ENCODE data around the gene HSD11B1. TPM values are rescaled to one million over a fixed set of nuclear protein-coding genes. Genes with fewer than 3 reads are reported as not detected.

HSD11B1 gene
- total RNA-seq, 1 donor from 2014 or later, result not detected

DNA sequence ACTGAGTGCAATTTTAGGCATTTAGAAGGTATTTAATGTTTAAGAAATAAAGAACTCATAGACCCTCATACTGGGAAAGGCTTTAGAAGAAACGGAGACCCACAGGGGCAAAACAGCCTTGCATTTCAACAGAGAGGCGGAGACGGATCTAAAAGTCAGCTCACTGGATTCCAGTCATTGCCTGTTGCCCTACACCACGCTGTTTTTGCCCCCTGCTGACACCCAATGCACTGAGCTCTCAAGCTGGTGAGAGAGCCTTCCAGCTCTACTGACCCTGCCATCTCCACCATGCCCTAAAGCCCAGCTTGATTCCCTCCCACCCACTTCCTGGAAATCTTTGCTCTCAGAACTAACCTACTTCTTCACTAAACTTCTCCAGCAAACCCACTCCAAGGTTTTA, 44.0 kb downstream of the HSD11B1 start:
- DNase-seq (ENCODE audit: low spot score in 2 of 2, unreplicated experiment in 2 of 2), result no peak
- no peaks in the 10 kb centered on the region for H3K27me3 Mint-ChIP-seq (ENCODE audit: low read depth)

GRCh38 chr1:209749205-209749604, 44.6 kb downstream of the HSD11B1 start:
- H3K4me1 Mint-ChIP-seq, result peaks cover 15% of the 10 kb centered on the region
- no peaks in the 10 kb centered on the region for H3K9me3 Mint-ChIP-seq
- TF ChIP-seq CTCF (IDR thresholded peaks at IDR 0.05; ENCODE audit: unreplicated experiment), result no peak
- no peak overlapping the region for H3K27ac Mint-ChIP-seq
- no peaks in the 10 kb centered on the region for H3K27me3 Mint-ChIP-seq (ENCODE audit: low read depth)
- DNase-seq (ENCODE audit: low spot score in 2 of 2, unreplicated experiment in 2 of 2), result no peak
- no peaks in the 10 kb centered on the region for H3K36me3 Mint-ChIP-seq
- H3K4me3 Mint-ChIP-seq, result no peak overlapping the region

More for the DNA sequence above, 44.0 kb downstream of the HSD11B1 start:
- no peak overlapping the region for H3K4me3 Mint-ChIP-seq
- no peaks in the 10 kb centered on the region for H3K36me3 Mint-ChIP-seq
- no peaks in the 10 kb centered on the region for H3K9me3 Mint-ChIP-seq
- no peak overlapping the region for H3K27ac Mint-ChIP-seq
- TF ChIP-seq CTCF (IDR thresholded peaks at IDR 0.05; ENCODE audit: unreplicated experiment), result no peak
- H3K4me1 Mint-ChIP-seq, result peaks cover 16% of the 10 kb centered on the region

GRCh38 chr1:209749670-209750323, 45.2 kb downstream of the HSD11B1 start:
- Mint-ChIP-seq H3K4me3 (no peak overlapping the region), H3K27me3 (ENCODE audit: low read depth) (no peaks in the 10 kb centered on the region), H3K27ac (no peak overlapping the region), H3K4me1 (peaks cover 15% of the 10 kb centered on the region), H3K36me3 (no peaks in the 10 kb centered on the region), H3K9me3 (no peaks in the 10 kb centered on the region)
- DNase-seq (ENCODE audit: low spot score in 2 of 2, unreplicated experiment in 2 of 2), result no peak
- TF ChIP-seq CTCF (IDR thresholded peaks at IDR 0.05; ENCODE audit: unreplicated experiment), result no peak

- Mint-ChIP-seq H3K9me3 (no peaks in the 10 kb centered on the region), H3K27me3 (ENCODE audit: low read depth) (peaks cover 4% of the 10 kb centered on the region), H3K36me3 (no peaks in the 10 kb centered on the region), H3K27ac (no peak overlapping the region), H3K4me3 (no peak overlapping the region), H3K4me1 (peaks cover 7% of the 10 kb centered on the region)
- no peak for DNase-seq (ENCODE audit: low spot score in 2 of 2, unreplicated experiment in 2 of 2)
- TF ChIP-seq CTCF (IDR thresholded peaks at IDR 0.05; ENCODE audit: unreplicated experiment), result no peak
Observed at GRCh38 chr1:209751627-209752231, 47.1 kb downstream of the HSD11B1 start.

DNA sequence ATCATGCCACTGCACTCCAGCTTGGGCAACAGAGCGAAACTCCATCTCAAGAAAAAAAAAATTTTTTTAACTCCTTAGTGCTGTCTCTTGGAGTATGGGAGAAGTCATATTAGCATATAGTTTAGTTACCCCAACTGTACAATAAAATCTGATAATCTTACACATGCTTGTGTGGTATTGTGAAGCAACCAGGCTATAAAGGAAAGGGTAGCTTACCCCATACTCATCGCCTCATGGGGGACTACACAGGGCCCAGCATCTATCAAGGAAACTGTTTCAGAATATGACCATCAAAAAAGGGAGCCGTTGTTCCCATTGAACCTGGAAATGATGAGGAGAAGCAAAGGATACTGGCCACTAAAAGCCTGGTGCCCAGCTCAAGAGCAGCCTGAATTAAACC, 48.2 kb downstream of the HSD11B1 start:
- Mint-ChIP-seq H3K27me3 (ENCODE audit: low read depth) (peaks cover 4% of the 10 kb centered on the region), H3K36me3 (no peaks in the 10 kb centered on the region), H3K4me3 (no peak overlapping the region), H3K4me1 (peaks cover 5% of the 10 kb centered on the region), H3K27ac (no peak overlapping the region), H3K9me3 (no peaks in the 10 kb centered on the region)
- no peak for DNase-seq (ENCODE audit: low spot score in 2 of 2, unreplicated experiment in 2 of 2)
- no peak for TF ChIP-seq CTCF (IDR thresholded peaks at IDR 0.05; ENCODE audit: unreplicated experiment)
